Measurements from ENCODE around the gene TNFRSF13B. TPM values are rescaled to one million over a fixed set of nuclear protein-coding genes. Genes with fewer than 3 reads are reported as not detected.

Gene TNFRSF13B
- total RNA-seq, 3 donors from 2014 or later (not counting 1 experiment from before 2014, with no cell fraction given): 0.70 to 7.7 (median 0.89) TPM

DNA sequence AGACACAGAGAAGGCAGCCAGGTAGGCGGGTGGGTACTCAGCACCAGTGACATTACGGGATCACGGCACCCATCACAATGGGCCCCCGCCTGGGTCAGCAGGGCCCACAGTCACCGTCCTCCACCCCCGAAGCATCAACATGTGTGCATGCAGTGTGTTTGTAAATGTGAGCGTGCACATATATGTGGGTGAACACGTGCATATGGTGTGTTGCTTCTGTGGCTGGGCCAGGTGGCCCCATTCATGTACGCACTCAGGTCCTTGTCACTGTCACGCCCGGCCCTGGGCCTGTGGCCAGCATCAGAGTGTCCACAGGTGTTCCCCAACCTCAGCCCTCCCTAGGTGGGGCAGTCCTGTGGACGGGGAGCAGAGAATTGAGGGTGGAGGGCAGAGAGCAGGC is 37.1 kb downstream of the TNFRSF13B start:
- no peak for DNase-seq
- no peak for ATAC-seq
- no peaks in the 10 kb centered on the region for H3K4me1 ChIP-seq (ENCODE audit: control insufficient read depth, insufficient read depth, low read length)
- H3K27me3 Mint-ChIP-seq (ENCODE audit: low read depth in 2 of 2): peaks cover 4 to 6% of the 10 kb centered on the region in 2 donors
- no peaks in the 10 kb centered on the region for H3K36me3 ChIP-seq (ENCODE audit: control insufficient read depth, insufficient read depth, low read length)
- H3K4me3 Mint-ChIP-seq: no peak overlapping the region
- WGBS (ENCODE audit: insufficient coverage): 89% methylated on average over 12 of the region's 12 CpGs
- H3K27ac ChIP-seq (ENCODE audit: low read length): no peak overlapping the region
- no peaks in the 10 kb centered on the region for H3K9me3 ChIP-seq (ENCODE audit: control insufficient read depth, insufficient read depth, low read length)
- H3K27me3 ChIP-seq (ENCODE audit: control insufficient read depth, insufficient read depth, low read length): no peaks in the 10 kb centered on the region
- no peak overlapping the region for H3K27ac Mint-ChIP-seq
- no peak overlapping the region for H3K4me3 ChIP-seq (ENCODE audit: low read length)
- peaks cover 0 to 6% of the 10 kb centered on the region in 2 donors for H3K4me1 Mint-ChIP-seq
- no peaks in the 10 kb centered on the region for H3K36me3 Mint-ChIP-seq
- intact Hi-C loops (cut with micrococcal nuclease): no loop called here
- H3K9me3 Mint-ChIP-seq: no peaks in the 10 kb centered on the region
- TF ChIP-seq, protein P1, sequence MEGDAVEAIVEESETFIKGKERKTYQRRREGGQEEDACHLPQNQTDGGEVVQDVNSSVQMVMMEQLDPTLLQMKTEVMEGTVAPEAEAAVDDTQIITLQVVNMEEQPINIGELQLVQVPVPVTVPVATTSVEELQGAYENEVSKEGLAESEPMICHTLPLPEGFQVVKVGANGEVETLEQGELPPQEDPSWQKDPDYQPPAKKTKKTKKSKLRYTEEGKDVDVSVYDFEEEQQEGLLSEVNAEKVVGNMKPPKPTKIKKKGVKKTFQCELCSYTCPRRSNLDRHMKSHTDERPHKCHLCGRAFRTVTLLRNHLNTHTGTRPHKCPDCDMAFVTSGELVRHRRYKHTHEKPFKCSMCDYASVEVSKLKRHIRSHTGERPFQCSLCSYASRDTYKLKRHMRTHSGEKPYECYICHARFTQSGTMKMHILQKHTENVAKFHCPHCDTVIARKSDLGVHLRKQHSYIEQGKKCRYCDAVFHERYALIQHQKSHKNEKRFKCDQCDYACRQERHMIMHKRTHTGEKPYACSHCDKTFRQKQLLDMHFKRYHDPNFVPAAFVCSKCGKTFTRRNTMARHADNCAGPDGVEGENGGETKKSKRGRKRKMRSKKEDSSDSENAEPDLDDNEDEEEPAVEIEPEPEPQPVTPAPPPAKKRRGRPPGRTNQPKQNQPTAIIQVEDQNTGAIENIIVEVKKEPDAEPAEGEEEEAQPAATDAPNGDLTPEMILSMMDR (IDR thresholded peaks at IDR 0.05): no peak

DNA sequence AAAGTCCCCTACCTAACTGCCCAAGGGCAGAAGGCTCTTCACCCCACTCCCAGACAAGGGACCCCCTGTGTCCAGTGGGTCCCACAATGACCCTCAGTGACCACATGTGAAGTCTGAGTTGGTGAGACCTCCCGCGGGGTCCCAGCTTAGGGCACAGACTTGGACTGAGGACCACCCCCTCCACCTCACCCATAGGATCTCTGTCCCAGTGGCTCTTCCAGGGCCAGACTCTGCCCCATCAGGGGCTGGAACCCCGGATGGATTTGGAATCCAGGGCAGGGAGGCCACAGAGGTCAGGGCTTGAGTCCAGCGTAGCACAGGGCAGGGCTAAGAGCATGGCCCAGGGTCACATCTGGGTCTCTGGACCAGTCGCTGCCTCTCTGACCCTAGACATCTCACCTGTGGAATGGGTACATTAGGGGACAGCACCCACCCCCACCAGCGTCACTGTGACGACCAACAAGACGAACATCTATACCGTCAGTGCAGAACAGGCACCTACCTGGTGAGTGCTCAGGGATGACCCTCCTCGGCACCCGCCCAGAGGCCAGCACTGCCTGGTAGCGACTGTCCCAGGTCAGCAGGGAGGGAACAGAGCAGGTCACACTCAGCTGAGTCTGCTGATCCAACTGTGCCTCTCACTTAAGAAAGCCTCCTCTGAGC is 37.7 kb downstream of the TNFRSF13B start:
- no peak overlapping the region for H3K4me3 ChIP-seq (ENCODE audit: low read length)
- Mint-ChIP-seq H3K27me3 (ENCODE audit: low read depth in 2 of 2) (peaks cover 3 to 6% of the 10 kb centered on the region in 2 donors), H3K36me3 (no peaks in the 10 kb centered on the region), H3K4me3 (no peak overlapping the region), H3K4me1 (peaks cover 0 to 4% of the 10 kb centered on the region in 2 donors), H3K9me3 (no peaks in the 10 kb centered on the region), H3K27ac (no peak overlapping the region)
- TF ChIP-seq, protein P1 (IDR thresholded peaks at IDR 0.05): no peak
- H3K27ac ChIP-seq (ENCODE audit: low read length): no peak overlapping the region
- no peaks in the 10 kb centered on the region for H3K4me1 ChIP-seq (ENCODE audit: control insufficient read depth, insufficient read depth, low read length)
- whole genome bisulfite sequencing (ENCODE audit: insufficient coverage): 90% methylated on average over 12 of the region's 12 CpGs
- H3K36me3 ChIP-seq (ENCODE audit: control insufficient read depth, insufficient read depth, low read length): no peaks in the 10 kb centered on the region
- no peak for DNase-seq
- H3K9me3 ChIP-seq (ENCODE audit: control insufficient read depth, insufficient read depth, low read length): no peaks in the 10 kb centered on the region
- H3K27me3 ChIP-seq (ENCODE audit: control insufficient read depth, insufficient read depth, low read length): no peaks in the 10 kb centered on the region
- intact Hi-C loops (cut with micrococcal nuclease): no loop called here
- ATAC-seq: no peak

DNA sequence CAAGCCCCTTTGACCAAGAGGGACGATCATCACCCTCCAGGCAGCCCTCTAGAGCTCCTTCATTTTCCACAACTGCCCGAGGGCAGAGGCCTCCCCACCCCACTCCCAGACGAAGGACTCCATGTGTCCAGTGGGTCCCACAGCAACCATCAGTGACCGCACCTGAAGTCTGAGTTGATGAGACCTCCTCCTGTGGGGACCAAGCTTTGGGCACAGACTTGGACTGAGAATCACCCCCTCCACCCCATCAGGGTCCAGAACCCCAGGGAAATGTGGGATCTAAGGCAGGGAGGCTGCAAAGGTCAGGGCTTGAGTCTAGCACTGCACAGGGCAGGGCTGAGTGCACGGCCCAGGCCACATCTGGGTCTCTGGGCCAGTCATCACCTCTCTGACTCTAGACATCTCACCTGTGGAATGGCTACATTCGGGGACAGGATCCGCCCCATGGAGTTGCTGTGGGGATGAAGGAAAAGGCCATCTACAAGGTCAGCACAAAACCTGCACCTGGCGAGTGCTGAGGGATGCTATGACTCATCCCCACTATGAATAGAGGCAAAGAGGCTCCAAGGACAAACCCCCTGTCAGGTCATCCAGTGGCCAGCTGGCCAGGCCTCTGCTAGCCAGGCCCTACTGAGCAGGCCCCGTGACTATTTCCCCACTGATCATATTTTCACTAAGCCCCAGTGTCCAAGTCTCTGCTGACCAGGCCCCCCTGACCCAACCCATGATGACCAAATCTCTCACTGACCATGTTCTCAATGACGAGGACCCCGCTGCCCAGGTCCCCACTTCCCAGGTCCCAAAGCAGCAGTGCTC is 38.4 kb downstream of the TNFRSF13B start:
- intact Hi-C loops (cut with micrococcal nuclease): no loop called here
- no peak overlapping the region for H3K4me3 ChIP-seq (ENCODE audit: low read length)
- WGBS (ENCODE audit: insufficient coverage): 93% methylated on average over 11 of the region's 11 CpGs
- H3K36me3 ChIP-seq (ENCODE audit: control insufficient read depth, insufficient read depth, low read length): no peaks in the 10 kb centered on the region
- no peaks in the 10 kb centered on the region for H3K9me3 Mint-ChIP-seq
- no peak overlapping the region for H3K4me3 Mint-ChIP-seq
- no peaks in the 10 kb centered on the region for H3K36me3 Mint-ChIP-seq
- H3K4me1 ChIP-seq (ENCODE audit: control insufficient read depth, insufficient read depth, low read length): no peaks in the 10 kb centered on the region
- H3K4me1 Mint-ChIP-seq: no peaks in the 10 kb centered on the region
- peaks cover 0 to 6% of the 10 kb centered on the region in 2 donors for H3K27me3 Mint-ChIP-seq (ENCODE audit: low read depth in 2 of 2)
- H3K27me3 ChIP-seq (ENCODE audit: control insufficient read depth, insufficient read depth, low read length): no peaks in the 10 kb centered on the region
- H3K9me3 ChIP-seq (ENCODE audit: control insufficient read depth, insufficient read depth, low read length): no peaks in the 10 kb centered on the region
- TF ChIP-seq, protein P1 (IDR thresholded peaks at IDR 0.05): no peak
- DNase-seq (no peak), ATAC-seq (no peak)
- H3K27ac Mint-ChIP-seq: no peak overlapping the region
- H3K27ac ChIP-seq (ENCODE audit: low read length): no peak overlapping the region
